Esophagus muscularis mucosa (tissue), 4 donors: Measurements from ENCODE around the gene KLK1.

Experiments
- EP300 ChIP-seq: sonication (generic); formaldehyde crosslinking; IDR thresholded peaks from one replicate; pipeline ENCODE4 v1.6.1; 2017; ENCODE audit warnings: antibody characterized with exemption
- POLR2A ChIP-seq: fragments of 450-650 bp; IDR thresholded peaks from one replicate; pipeline ENCODE4 v1.6.1; 2017; ENCODE audit warnings: antibody characterized with exemption, moderate library complexity, mild to moderate bottlenecking, low read depth
- TF ChIP-seq, protein P1 (sequence below), 3 experiments: fragments of 200-600 bp in 2 of 3; fragments of 450-650 bp in 1 of 3; sonication (generic) in 2 of 3; IDR thresholded peaks; one replicate each; pipeline ENCODE4 v1.5.1; 2017 to 2019; ENCODE audit warnings: antibody characterized with exemption in 3 of 3, mild to moderate bottlenecking in 2 of 3, moderate library complexity in 1 of 3

- TF ChIP-seq, protein P1, sequence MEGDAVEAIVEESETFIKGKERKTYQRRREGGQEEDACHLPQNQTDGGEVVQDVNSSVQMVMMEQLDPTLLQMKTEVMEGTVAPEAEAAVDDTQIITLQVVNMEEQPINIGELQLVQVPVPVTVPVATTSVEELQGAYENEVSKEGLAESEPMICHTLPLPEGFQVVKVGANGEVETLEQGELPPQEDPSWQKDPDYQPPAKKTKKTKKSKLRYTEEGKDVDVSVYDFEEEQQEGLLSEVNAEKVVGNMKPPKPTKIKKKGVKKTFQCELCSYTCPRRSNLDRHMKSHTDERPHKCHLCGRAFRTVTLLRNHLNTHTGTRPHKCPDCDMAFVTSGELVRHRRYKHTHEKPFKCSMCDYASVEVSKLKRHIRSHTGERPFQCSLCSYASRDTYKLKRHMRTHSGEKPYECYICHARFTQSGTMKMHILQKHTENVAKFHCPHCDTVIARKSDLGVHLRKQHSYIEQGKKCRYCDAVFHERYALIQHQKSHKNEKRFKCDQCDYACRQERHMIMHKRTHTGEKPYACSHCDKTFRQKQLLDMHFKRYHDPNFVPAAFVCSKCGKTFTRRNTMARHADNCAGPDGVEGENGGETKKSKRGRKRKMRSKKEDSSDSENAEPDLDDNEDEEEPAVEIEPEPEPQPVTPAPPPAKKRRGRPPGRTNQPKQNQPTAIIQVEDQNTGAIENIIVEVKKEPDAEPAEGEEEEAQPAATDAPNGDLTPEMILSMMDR (IDR thresholded peaks at IDR 0.05), result no peak
- TF ChIP-seq POLR2A (no peak), EP300 (no peak)
Measured at GRCh38 chr19:50777261-50777660, 46.3 kb downstream of the KLK1 start.
